HG03432 (cell line): Measurements from ENCODE around the gene PLA2G1B.

ENCODE experiments used
- ATAC-seq: cut with Tn5 transposase; IDR thresholded peaks from one replicate; pipeline ENCODE4 v1.9.1; 2021; ENCODE audit warnings: mild to moderate bottlenecking, moderate library complexity; ENCODE audit not compliant: unreplicated experiment

Gene PLA2G1B

DNA sequence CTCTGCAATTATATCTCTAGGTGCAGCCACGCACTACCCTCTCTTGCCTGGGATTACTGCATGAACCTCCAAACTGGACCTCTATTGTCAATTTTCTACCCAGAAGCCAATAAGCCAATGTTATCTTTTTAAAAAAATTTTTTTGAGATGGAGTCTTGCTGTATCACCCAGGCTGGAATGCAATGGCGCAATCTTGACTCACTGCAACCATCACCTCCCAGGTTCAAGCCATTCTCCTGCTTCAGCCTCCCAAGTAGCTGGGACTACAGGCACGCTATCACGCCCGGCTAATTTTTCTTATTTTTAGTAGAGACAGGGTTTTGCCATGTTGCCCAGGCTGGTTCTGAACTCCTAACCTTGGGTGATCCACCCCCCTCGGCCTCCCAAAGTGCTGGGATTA, 50.8 kb downstream of the PLA2G1B start:
- no peak for ATAC-seq
